ENCODE results near the gene DDX10.

The DDX10 gene

DNA sequence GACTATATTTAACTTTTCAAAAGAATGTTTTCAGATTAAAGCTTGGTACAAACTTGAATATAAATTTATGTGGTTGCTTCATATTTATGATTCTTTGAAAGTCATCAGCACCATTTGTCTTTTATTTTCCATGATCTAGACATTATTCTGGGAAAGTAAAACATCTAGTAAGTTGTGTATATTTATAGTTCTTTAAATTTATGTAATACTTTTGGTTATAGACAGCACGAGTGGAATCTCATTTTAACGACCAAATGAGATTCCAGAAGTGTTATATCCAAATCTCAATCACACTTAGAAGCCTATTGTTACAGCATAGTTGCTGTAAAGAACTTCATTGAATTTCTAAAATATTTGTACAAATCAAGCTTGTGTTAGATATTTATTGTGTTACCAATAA is 212.3 kb downstream of the DDX10 start:
- DNase-seq = no peak

DNA sequence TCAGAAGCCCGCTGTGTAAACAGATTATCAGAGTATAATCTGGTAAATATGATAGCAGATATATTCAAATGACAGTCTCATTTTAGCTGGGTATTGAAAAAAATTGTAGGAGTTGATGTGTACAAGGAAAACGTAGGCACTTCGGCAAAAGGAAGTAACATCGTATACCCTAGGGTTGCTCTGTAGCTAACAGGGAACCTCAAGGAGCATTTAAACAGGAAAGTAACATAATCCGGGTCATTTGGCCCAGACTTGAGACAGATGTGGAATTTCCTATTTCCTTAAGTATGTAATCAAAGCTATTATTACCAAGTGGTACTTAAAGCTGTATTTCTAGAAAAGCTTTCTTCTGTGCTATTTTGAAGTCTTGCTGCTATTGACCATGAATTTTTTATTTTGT is 215.6 kb downstream of the DDX10 start:
- DNase-seq = no peak

DNA sequence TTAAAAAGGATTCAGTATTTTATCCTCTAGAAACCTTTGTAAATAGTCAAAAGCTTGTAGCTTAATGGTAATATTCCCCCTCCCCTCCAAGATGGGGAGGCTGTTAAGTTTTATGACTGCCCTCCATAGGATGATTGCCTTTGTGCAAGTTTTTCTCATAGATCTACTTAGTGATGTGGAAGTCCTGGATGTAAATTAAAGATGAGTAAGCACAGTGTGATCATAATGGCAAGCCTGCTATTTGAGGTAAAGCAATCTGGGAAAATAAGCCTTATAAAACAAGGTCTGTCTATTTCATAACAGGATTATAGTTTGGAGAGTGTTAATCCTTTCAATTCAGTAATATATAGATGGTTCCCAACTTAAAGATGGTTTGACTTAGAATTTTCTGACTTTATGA is 216.3 kb downstream of the DDX10 start:
- no peak for DNase-seq

DNA sequence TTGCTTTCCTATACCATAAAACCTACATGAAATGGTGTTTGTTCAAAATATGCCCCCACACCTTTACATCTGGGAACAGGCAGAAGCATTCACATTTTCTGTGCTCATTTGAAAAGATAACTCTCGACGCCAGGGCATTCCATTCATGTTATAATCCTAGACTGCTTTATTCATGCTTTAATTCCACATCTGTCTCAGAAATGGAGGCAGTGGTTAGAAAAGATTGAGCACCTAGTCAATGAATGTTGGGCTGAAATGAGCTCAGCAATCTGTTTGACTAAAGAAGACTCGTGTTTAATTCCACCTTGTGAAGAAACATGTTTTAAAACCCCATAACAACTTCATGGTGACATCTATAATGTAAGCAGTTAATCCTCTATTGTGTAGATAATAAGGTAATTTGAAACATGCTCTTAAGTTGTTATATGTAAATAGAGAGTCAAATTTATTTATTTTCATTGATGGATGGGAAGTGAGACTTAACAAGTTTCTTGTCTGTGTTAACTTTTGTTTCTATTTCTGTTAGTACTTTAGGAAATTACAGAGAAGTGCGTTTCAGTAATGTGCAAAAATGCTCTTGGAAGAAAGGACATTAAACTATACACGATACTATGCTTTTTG is 217.5 kb downstream of the DDX10 start:
- no peak for DNase-seq

DNA sequence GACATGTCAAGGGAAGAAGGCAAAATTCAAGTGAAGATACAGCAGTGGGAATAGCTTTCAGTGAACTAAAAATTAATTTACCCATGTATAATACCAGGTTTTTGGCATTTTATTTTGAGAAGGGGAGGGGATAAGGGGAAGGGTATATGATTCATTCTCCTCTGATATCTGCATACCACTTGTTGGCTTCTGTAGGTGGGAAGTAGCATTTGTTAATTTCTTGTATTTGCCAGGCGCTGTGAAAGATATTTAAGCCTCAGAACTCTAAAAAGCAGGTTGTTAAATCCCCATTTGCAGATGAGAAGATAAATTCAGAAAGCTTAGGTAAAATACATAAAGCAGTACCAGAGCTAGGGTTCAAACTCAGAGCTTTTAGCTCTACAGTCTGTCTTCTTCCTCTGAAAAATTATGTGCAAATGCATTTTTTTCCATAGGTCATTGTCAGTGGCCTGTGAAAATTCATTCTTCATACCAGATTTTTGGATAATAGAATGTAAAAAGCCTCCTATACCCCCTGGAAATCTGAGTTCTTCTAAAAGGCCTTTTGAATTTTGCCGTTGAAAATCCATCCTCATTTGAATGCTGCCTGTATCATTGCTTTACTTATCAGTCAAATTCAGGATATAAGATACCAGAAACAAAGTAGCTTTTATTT is 221.3 kb downstream of the DDX10 start:
- DNase-seq = no peak

DNA sequence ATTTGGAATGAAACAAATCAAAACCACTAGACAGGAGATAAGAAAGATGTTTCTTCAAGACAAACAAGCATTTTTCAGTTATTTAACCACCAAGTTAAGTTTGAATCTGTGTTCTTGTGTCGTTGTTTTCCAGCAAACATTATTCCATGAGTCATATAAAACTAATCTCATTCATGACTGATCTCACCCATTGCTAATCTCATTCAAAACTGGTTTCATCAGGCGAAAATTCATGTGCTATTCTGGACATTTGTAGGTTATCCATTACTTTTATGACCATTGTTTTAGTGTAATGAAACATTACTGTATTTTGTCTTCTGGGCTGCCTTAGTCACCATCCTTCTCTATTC is 221.8 kb downstream of the DDX10 start:
- DNase-seq = no peak

DNA sequence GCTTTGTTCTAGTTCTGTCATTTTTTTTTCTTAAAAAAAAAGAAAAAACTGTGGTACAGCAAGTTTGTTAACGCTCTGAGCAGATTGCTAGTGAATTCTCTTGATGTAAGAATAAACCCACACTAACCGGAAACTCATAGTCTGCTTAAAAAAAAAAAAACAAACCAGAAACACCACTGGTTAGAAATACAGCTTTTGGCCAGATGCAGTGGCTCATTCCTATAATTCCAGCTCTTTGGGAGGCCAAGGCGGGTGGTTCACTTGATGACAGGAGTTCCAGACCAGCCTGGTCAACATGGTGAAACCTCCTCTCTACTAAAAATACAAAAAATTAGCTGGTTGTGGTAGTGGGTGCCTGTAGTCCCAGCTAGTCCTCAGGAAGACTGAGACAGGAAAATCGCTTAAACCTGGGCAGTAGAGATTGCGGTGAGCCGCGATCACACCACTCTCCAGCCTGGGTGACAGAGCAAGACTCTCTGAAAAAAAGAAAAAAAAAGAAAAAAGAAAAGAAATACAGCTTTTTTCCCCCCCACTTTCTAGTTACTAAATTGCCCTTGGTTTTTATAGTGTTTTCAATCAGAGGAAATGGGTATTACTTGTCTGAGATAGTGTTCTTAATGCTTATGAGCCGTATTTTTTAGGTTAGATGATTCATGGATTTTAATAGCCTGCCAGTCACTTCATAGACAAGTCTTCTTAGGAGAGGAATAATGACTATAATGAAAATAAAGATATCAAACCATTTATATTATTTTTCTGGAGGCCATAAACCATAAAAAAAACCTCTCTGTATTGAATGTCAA is 222.8 kb downstream of the DDX10 start:
- no peak for DNase-seq

DNA sequence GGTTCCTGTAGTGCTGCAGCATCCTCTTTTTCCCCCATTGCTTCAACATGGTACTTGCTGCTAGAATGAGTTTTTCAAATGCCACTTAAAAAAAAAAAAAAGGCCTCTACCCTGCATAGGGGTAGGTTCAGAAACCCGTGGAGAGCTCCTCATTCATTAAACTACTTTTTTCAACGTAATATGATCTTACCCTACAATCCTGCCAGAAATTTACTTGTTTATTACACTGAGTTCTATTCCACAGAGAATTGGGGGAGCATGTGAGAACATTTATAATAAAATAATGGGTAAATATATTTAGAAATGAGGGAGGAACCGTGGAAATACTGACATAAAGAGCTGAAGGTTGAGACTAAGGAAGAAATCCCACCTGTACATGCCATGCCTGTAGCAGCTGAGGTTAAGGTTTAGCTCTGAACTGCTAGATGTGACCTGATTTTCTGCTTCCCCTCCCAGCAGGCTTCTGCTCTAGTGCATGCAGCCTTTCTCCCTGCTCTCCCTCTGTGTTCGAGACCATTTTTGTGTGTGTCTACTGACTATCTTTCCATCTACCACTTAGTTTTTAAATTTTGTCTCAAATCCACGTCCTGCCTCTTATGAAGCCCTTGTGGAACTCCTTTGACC is 225.7 kb downstream of the DDX10 start:
- no peak for DNase-seq

DNA sequence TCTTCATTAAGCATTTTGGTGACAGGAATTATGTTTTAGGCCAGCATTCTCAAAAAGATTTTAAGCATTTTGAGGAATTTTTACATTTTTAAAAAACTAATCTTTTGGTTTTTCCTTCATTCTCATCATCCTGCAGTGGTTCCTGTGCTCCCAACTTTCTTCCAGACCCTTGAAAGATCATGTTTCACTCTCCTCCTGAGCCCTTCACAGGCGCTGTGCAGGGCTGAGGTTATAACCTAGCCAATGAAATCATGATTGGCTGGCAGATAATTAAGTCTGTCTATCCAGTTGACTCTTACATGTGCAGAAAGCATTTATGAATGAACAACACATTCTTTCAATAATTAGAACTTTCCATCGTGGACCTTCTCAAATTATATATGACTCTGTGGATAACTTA is 226.3 kb downstream of the DDX10 start:
- no peak for DNase-seq

DNA sequence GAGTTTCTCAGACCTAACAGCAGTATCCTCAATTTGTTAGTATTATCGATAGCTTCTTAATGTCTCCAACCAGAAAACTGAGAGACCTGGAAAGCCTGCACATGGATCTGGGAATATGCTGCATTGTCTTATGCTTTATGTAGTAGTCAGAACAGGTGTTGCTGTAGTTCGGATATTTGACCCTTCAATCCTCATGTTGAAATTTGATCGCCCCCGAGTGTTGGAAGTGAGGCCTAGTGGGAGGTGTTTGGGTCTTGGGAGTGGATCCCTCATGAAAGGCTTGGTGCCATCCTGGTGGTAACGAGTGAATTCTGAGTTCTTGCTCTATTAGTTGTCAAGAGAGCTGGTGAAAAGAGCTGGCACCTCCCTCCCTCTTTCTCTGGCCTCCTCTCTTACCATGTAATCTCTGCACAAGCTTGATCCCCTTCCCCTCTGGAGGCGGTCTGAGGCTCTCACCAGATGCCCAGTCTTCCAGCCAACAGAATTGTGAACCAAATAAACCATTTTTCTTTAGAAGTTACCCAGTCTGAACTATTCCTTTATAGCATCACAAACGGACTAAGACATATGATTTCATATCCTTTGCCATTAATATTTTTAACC is 227.1 kb downstream of the DDX10 start:
- DNase-seq = no peak

DNA sequence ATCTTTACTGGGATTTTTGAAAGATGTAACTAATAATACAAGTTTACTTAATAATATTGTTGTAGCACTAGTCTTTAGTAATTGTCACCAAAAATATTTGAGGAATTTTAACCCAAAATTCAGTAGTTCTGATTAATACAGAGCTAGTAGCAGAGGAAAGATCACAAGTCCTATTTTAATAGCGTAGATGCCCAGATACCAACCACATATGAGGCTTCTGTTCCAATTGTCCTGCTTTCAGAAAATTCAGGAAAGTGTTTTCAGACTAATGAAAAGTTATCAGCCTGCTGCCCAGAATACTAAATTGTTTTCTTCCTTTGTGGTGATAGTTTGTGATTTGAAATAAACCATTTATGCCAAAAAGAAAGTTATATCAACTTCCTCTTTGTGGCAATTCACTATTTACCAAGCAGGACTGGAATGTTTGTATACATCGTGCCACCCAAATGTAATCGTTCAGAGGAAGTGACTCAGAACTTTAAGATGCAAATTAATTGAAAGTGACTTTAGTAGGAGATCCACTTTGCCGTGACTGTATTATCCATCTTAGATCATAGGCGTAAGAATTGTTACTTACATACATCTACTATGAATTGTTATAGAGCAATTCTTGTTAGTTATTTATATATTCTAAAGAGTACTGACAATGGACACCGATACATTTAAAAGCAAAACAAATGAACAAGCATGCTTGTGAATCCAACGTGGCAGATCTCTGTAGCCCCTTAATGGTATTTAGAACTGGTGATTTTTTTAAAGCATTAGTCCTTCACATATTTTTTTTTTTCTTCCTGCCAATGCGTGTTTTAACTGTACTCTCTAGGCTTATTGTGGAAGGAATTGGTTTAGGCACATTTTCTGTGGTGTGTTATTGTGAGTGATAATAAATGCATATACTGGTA is 231.0 kb downstream of the DDX10 start:
- no peak for DNase-seq

DNA sequence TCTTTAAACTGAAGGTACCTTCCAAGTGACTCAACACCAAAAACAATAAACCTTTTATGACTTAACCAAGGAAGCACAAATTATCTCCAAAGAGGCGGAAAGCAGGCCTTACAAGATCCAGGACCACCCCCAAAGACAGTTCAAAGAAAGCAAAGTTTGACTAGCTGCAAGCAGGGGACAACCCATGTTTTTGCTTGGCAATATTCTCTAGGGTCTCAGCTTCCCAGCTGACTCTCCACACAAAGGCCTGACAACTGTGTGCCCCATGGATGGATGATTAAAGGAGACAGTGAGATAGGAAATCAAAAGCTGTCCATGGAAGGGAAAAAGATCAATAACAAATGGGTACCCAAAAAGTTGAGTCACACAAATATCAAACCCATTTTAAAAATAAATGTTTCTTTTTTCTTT is 232.2 kb downstream of the DDX10 start:
- DNase-seq = no peak

DNA sequence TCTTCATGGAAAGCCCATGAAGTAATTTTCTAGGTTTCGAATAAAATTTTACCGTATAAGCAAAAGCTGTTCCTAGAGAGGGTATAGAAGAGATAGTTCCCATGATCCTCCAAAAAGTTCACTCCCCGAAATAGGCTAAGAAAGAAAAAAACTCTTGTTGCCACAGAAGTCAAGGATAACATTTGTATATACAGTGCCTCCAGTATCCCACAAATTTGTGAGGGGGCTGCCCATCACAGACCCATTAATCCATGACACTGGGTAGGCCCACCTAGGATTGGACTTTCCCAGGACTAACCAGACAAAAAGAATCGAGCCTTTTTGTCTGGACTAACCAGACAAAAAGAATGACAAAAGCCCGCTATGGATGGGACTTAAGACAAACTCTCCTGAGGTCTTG is 233.0 kb downstream of the DDX10 start:
- no peak for DNase-seq

DNA sequence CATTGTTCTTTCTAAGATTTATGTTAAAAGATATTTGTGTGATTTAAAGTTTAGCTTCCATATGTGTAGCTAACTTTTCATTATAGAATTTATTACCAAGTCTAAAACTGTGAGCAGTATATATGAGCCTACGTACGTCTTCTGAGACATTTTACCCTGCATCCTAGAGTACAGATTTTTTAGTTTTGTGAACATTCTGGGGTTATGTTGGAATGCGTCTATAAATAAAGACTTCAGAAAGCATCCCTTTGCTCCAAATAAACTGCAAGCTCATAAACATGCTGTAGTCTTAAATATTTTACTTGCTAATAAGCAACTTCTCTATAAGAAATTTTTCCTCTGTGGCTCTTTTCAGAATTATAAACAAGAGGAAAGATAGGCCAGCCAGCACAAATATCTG is 236.5 kb downstream of the DDX10 start:
- DNase-seq = no peak

DNA sequence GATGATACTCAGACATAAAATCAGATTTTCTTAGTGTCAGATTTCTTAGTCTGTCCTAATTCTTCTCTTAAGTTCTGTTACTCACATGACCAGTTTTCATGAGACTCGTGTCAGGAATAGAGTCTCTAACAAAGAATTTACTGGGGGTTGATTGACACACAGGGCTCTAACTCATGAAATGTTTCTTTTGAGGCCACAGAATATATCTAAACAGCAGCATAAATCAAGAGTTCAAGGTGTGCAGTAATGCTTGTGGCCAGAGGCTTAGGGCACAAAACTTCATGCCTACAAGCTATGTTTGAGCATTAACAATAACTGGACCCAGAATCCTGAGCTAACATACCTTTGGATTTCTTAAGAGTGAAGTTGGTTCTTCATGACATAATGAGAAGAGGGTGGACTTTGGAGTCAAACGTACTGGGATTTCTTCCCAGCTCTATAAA is 237.2 kb downstream of the DDX10 start:
- no peak for DNase-seq

DNA sequence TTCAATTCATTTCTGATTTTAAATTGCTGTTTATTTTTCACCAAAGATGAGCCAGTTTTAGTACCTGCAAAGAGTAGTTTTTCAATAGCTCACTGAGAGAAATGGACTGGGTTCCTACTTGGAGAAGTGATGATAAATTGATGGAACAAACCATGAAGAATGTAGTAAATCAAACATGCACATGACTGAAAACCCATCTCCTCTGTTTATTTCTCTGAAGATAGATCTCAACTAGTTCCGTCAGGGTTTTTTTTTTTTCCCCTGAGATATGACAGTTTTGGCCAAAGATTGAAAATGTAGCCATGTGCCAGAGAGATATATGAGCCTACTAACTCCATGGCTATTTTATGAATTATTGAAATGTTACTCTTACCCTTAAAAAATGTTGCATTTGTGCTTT is 239.6 kb downstream of the DDX10 start:
- DNase-seq = no peak

DNA sequence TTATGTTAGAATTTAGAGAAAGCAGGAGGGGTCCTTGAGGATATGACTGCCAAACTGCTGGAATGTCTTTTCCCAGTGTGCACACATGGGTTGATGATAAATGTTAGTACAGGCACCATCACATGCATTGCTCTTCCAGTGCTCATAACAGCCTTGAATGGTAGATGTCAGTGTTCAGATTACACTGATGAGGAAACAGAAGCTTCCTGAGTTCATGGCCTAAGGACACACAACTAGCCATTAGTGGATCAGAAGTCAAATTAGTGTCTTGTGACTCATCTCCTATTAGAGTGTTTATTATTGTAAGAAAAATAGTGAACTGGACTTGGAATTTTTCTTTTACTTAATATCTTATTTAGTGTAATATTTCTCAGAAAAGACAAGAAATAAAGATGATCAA is 241.5 kb downstream of the DDX10 start:
- no peak for DNase-seq

DNA sequence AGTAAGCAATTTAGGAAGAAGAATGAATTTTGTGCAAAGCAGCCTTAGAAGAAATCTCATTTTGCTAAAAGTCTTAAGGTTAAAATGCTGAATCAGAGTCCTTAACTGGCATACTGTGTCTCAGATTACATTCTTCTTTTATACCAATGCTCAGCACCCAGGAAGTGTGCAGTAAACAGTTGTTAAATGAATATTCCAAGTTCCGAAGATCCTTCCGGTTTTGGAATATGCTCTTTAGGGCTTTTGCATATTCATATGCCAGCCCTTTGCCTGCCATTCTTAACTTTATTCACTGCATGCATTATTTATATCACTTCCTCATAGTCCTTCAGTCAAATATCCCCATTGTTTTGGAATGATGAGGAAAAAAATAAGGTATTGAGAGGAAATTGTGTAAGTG is 242.0 kb downstream of the DDX10 start:
- DNase-seq = no peak

DNA sequence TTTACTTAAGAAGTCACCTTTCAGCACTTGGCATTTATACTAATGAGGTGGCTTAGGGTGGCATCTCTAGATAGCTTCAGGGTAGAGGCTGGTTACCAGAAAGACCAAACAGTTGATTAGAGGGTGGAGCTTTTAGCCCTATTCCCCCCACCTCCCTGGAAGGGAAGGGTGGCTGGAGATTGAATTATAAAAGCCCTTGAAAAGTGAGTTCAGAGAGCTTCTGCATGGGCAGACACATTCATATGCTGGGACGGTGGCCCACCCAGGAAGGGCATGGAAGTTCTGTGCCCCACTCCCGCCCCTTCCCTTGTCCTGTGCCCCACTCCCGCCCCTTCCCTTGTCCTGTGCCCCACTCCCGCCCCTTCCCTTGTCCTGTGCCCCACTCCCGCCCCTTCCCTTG is 244.2 kb downstream of the DDX10 start:
- no peak for DNase-seq

DNA sequence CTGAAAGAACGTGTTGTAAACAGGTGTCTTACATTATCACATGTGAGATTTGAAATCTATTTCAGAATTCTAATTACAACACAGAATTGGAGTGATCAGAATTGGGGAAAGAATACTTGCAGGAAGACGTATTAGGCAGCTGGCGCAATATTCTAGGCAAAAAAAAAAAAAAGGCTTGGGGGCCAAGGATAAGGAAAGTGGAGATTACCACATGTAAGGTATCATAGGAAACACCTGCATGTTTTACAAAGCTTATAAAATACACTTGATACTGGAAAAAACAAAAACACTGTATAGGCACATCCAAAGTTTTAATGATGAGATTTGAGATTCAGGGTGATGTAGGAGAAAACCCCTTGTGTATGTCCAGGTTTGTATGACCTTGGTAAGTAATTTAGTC is 245.1 kb downstream of the DDX10 start:
- no peak for DNase-seq

DNA sequence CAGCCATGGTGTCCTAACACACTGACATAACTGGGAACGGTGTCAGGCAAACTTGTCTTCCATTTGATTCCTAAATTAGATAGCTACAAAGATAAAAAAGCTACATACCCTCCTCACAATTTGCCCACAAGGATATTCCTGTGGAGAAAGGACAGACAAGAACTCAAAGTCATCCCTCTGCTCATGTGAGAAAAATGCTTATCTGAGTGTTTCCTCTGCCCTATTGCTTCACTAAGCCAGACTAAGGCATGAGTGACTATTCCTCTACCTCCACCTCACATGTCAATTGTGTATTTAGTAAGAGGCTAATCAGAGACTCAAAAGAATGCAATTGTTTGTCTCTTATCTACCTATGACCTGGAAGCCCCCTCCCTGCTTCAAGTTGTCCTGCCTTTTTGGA is 247.7 kb downstream of the DDX10 start:
- DNase-seq = no peak

DNA sequence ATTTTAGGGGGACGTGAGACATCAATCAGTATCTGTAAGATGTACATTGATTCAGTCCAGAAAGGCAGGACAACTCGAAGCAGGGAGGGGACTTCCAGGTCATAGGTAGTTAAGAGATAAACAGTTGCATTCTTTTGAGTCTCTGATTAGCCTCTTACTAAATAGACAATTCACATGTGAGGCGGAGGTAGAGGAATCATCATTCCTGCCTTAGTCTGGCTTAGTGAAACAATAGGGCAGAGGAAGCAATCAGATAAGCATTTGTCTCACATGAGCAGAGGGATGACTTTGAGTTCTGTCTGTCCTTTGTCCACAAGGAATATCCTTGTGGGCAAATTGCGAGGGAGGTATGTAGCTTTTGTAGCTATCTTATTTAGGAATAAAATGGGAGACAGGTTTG is 248.3 kb downstream of the DDX10 start:
- DNase-seq = no peak

Data from NCI-H1048 (cell line).